Liver (tissue), 3 donors: ENCODE data around the gene GNAO1.

Source experiments
- CTCF ChIP-seq: fragments of 150-350 bp; IDR thresholded peaks from 2 replicates; pipeline ENCODE4 v1.5.1; 2017; ENCODE audit warnings: improper control_type of control experiment, low read depth, low read length; ENCODE audit not compliant: missing input control
- GABPA ChIP-seq, 2 donors: IDR thresholded peaks in 1 of 2; conservative IDR thresholded peaks in 1 of 2; 2 replicates each; pipeline ENCODE4 v1.6.1; 2016; ENCODE audit warnings: antibody characterized with exemption in 2 of 2, mild to moderate bottlenecking in 1 of 2, moderate library complexity in 1 of 2
- RAD21 ChIP-seq, 2 donors: IDR thresholded peaks; 2 replicates each; pipeline ENCODE4 v1.6.1; 2016; ENCODE audit warnings: antibody characterized with exemption in 2 of 2, mild to moderate bottlenecking in 2 of 2
- REST ChIP-seq: IDR thresholded peaks from 2 replicates; pipeline ENCODE4 v1.6.1; 2016; ENCODE audit warnings: antibody characterized with exemption, mild to moderate bottlenecking
- RXRA ChIP-seq, 2 donors: IDR thresholded peaks; 2 replicates each; pipeline ENCODE4 v1.6.1; 2017 to 2018; ENCODE audit warnings: antibody characterized with exemption in 2 of 2, mild to moderate bottlenecking in 1 of 2
- SP1 ChIP-seq: IDR thresholded peaks from 2 replicates; pipeline ENCODE4 v1.6.1; 2018; ENCODE audit warnings: antibody characterized with exemption, mild to moderate bottlenecking
- TAF1 ChIP-seq: conservative IDR thresholded peaks from 2 replicates; pipeline ENCODE4 v1.6.1; 2016; ENCODE audit warnings: antibody characterized with exemption, mild to moderate bottlenecking
- YY1 ChIP-seq: IDR thresholded peaks from 2 replicates; pipeline ENCODE4 v1.6.1; 2016; ENCODE audit warnings: antibody characterized with exemption, mild to moderate bottlenecking
- TF ChIP-seq, protein P1 (sequence below): IDR thresholded peaks from 2 replicates; pipeline ENCODE4 v1.6.1; 2016; ENCODE audit warnings: antibody characterized with exemption
- donor health status: healthy.
- donor health status: healthy.

DNA sequence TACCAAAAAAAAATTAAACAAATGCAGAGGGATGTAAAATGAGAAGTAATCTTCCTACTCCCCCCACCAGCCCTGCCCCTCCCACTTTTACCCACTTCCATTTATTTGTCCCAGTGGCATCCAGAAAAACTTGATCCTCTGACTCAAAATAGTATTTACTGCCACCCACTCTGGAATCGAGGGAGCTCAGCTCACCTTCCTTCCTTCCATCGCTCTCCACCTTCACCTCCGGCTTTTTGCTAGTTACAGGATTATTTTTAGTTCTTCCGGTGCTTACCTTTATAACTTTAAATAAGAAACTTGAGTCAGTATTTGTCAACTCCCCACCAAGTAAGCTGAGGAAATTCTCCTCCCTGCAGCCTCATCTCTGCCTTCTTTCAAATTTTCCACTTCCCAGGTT is 139.2 kb downstream of the GNAO1 start:
- TF ChIP-seq CTCF (no peak), GABPA (IDR thresholded peaks at IDR 0.05 in 1 of 2, conservative IDR thresholded peaks at IDR 0.05 in 1 of 2) (no peak), YY1 (no peak), SP1 (no peak), RXRA (IDR thresholded peaks at IDR 0.05) (no peak), TAF1 (no peak), REST (no peak), RAD21 (IDR thresholded peaks at IDR 0.05) (no peak)
- TF ChIP-seq, protein P1, sequence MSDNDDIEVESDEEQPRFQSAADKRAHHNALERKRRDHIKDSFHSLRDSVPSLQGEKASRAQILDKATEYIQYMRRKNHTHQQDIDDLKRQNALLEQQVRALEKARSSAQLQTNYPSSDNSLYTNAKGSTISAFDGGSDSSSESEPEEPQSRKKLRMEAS = no peak
